ENCODE data around the gene ACTR5. TPM values are rescaled to one million over a fixed set of nuclear protein-coding genes. Genes with fewer than 3 reads are reported as not detected.

Gene ACTR5
- polyA plus RNA-seq, 1 donor from 2014 or later, result 23.3 TPM

DNA sequence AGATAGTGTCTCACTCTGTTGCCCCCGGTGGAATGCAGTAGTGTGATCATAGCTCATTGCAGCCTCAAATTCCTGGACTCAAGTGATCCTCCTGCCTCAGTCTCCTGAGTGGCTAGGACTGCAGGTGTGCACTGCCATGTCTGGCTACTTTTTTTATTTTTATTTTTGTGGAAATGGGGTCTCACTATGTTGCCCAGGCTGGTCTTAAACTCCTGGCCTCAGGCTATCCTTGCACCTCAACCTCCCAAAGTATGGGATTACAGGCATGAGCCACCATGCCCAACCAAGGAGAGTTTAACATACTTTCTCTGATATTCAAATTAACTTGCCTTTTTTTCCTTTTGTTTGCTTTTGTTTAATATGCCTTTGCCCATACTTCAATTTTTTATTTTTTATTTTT, 10.4 kb upstream of the ACTR5 start:
- H3K27ac ChIP-seq (ENCODE audit: low read length), result no peak overlapping the region
- peaks cover 7% of the 10 kb centered on the region for H3K79me2 ChIP-seq (replicated peaks; ENCODE audit: insufficient read depth, low read length)
- H3K36me3 ChIP-seq (ENCODE audit: insufficient read depth, low read length), result no peaks in the 10 kb centered on the region
- no peak overlapping the region for H3K9ac ChIP-seq (ENCODE audit: low read length)
- H4K20me1 ChIP-seq (ENCODE audit: insufficient read depth), result no peaks in the 10 kb centered on the region
- H3K4me3 ChIP-seq (ENCODE audit: low read length), result no peak overlapping the region
- no peaks in the 10 kb centered on the region for H3K9me3 ChIP-seq (ENCODE audit: low read length)
- no peaks in the 10 kb centered on the region for H3K9me2 ChIP-seq (ENCODE audit: insufficient read depth, low read length)
- H3K27me3 ChIP-seq (ENCODE audit: insufficient read depth, low read depth, low read length), result peaks cover 18% of the 10 kb centered on the region
- no peak overlapping the region for H2AFZ ChIP-seq (ENCODE audit: low read depth, low read length)
- no peaks in the 10 kb centered on the region for H3F3A ChIP-seq (ENCODE audit: insufficient read depth, low read length, poor library complexity, severe bottlenecking)
- no peak for TF ChIP-seq RAD21 (conservative IDR thresholded peaks at IDR 0.05)
- TF ChIP-seq, protein P1, sequence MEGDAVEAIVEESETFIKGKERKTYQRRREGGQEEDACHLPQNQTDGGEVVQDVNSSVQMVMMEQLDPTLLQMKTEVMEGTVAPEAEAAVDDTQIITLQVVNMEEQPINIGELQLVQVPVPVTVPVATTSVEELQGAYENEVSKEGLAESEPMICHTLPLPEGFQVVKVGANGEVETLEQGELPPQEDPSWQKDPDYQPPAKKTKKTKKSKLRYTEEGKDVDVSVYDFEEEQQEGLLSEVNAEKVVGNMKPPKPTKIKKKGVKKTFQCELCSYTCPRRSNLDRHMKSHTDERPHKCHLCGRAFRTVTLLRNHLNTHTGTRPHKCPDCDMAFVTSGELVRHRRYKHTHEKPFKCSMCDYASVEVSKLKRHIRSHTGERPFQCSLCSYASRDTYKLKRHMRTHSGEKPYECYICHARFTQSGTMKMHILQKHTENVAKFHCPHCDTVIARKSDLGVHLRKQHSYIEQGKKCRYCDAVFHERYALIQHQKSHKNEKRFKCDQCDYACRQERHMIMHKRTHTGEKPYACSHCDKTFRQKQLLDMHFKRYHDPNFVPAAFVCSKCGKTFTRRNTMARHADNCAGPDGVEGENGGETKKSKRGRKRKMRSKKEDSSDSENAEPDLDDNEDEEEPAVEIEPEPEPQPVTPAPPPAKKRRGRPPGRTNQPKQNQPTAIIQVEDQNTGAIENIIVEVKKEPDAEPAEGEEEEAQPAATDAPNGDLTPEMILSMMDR (IDR thresholded peaks at IDR 0.05; ENCODE audit: poor library complexity, severe bottlenecking), result no peak
- TF ChIP-seq, protein P2, sequence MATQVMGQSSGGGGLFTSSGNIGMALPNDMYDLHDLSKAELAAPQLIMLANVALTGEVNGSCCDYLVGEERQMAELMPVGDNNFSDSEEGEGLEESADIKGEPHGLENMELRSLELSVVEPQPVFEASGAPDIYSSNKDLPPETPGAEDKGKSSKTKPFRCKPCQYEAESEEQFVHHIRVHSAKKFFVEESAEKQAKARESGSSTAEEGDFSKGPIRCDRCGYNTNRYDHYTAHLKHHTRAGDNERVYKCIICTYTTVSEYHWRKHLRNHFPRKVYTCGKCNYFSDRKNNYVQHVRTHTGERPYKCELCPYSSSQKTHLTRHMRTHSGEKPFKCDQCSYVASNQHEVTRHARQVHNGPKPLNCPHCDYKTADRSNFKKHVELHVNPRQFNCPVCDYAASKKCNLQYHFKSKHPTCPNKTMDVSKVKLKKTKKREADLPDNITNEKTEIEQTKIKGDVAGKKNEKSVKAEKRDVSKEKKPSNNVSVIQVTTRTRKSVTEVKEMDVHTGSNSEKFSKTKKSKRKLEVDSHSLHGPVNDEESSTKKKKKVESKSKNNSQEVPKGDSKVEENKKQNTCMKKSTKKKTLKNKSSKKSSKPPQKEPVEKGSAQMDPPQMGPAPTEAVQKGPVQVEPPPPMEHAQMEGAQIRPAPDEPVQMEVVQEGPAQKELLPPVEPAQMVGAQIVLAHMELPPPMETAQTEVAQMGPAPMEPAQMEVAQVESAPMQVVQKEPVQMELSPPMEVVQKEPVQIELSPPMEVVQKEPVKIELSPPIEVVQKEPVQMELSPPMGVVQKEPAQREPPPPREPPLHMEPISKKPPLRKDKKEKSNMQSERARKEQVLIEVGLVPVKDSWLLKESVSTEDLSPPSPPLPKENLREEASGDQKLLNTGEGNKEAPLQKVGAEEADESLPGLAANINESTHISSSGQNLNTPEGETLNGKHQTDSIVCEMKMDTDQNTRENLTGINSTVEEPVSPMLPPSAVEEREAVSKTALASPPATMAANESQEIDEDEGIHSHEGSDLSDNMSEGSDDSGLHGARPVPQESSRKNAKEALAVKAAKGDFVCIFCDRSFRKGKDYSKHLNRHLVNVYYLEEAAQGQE (IDR thresholded peaks at IDR 0.05; ENCODE audit: borderline replicate concordance), result no peak
- H3K4me2 ChIP-seq (ENCODE audit: low read length), result no peak overlapping the region

DNA sequence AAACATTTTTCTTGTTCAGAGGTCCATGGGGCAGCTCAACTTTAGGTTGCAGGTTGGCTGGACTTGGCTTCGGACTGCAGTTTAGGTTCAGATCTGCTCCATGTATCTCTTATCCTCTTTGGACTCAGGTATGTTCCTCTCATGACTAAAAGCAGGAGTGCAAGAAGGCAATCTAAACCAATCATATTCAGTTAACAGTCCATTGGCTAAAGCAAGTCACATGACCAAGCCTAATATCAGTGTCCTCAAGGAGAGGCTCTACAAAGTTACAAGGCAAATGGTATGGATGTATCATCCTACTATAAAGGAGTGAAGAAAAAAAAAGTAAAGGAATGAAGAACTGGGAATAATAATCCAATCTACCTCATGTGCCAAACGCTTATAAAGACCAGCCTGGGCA, 2.5 kb upstream of the ACTR5 start:
- Histone ChIP-seq H3K9me2 (ENCODE audit: insufficient read depth, low read length) (no peaks in the 10 kb centered on the region), H3K79me2 (replicated peaks; ENCODE audit: insufficient read depth, low read length) (peaks cover 12% of the 10 kb centered on the region), H3K27me3 (ENCODE audit: insufficient read depth, low read depth, low read length) (peaks cover 6% of the 10 kb centered on the region), H4K20me1 (ENCODE audit: insufficient read depth) (no peaks in the 10 kb centered on the region), H3K4me3 (ENCODE audit: low read length) (no peak overlapping the region), H3K9ac (ENCODE audit: low read length) (no peak overlapping the region), H2AFZ (ENCODE audit: low read depth, low read length) (no peak overlapping the region), H3K4me2 (ENCODE audit: low read length) (no peak overlapping the region), H3F3A (ENCODE audit: insufficient read depth, low read length, poor library complexity, severe bottlenecking) (peaks cover 3% of the 10 kb centered on the region), H3K9me3 (ENCODE audit: low read length) (no peaks in the 10 kb centered on the region), H3K27ac (ENCODE audit: low read length) (no peak overlapping the region), H3K36me3 (ENCODE audit: insufficient read depth, low read length) (no peaks in the 10 kb centered on the region)
- TF ChIP-seq RAD21 (conservative IDR thresholded peaks at IDR 0.05) (no peak), TAF1 (IDR thresholded peaks at IDR 0.05; ENCODE audit: low read depth) (no peak), EP300 (conservative IDR thresholded peaks at IDR 0.05; ENCODE audit: poor library complexity, severe bottlenecking) (no peak), MXI1 (conservative IDR thresholded peaks at IDR 0.05; ENCODE audit: poor library complexity, severe bottlenecking) (no peak), EZH2 (IDR thresholded peaks at IDR 0.05; ENCODE audit: borderline replicate concordance, insufficient read depth, low read length, poor library complexity, severe bottlenecking) (no peak), POLR2AphosphoS5 (IDR thresholded peaks at IDR 0.05) (no peak), SMC3 (conservative IDR thresholded peaks at IDR 0.05; ENCODE audit: poor library complexity) (no peak)
- TF ChIP-seq, protein P1 (IDR thresholded peaks at IDR 0.05; ENCODE audit: poor library complexity, severe bottlenecking), result no peak
- TF ChIP-seq, protein P2 (IDR thresholded peaks at IDR 0.05; ENCODE audit: borderline replicate concordance), result no peak

Measured in neural cell (in vitro differentiated cells).